WTC11 (cell line): ENCODE measurements around the gene DBN1. TPM values are rescaled to one million over a fixed set of nuclear protein-coding genes. Genes with fewer than 3 reads are reported as not detected.
A peak's percentile ranks its signal among the peaks of the same experiment; 100 is the strongest.

Experiments used
- ATAC-seq: fragments of 200-7000 bp; cut with Tn5 transposase; 2 replicates; pipeline ENCODE4 v1.10.0; 2021; ENCODE audit warnings: mild to moderate bottlenecking, moderate library complexity
- CTCF ChIA-PET: fragments of 300-600 bp; sonication (Branson Sonifier 250); formaldehyde crosslinking; loops from one replicate; lab custom pipeline; 2021; ENCODE audit warnings: antibody characterized with exemption; lab: Charles Lee
- POLR2A ChIA-PET: fragments of 350-600 bp; sonication (Branson Sonifier 250); formaldehyde crosslinking; loops from one replicate; lab custom pipeline; 2021; ENCODE audit warnings: antibody characterized with exemption; lab: Charles Lee
- DNase-seq: peaks from one replicate; pipeline ENCODE4 v3.0.0; 2021; ENCODE audit warnings: low spot score
- H3K27ac Mint-ChIP-seq: 2 replicates; pipeline ENCODE4 v1.8.0; 2021; ENCODE audit warnings: mixed read lengths
- H3K27me3 Mint-ChIP-seq: 2 replicates; pipeline ENCODE4 v1.8.0; 2021; ENCODE audit warnings: low read depth, mild to moderate bottlenecking, moderate library complexity, mixed read lengths
- H3K36me3 Mint-ChIP-seq: 2 replicates; pipeline ENCODE4 v1.8.0; 2021; ENCODE audit warnings: mixed read lengths
- H3K4me1 Mint-ChIP-seq: 2 replicates; pipeline ENCODE4 v1.8.0; 2022; ENCODE audit warnings: mixed read lengths
- H3K4me3 Mint-ChIP-seq: 2 replicates; pipeline ENCODE4 v1.8.0; 2021; ENCODE audit warnings: mild to moderate bottlenecking, moderate library complexity, mixed read lengths
- H3K9me3 Mint-ChIP-seq: 2 replicates; pipeline ENCODE4 v1.8.0; 2021; ENCODE audit warnings: mixed read lengths
- CREB1 ChIP-seq: sonication (generic); formaldehyde crosslinking; IDR thresholded peaks from 2 replicates; pipeline ENCODE4 v1.8.0; 2023; ENCODE audit warnings: mild to moderate bottlenecking, missing genetic modification reagents
- ESRRA ChIP-seq: sonication (generic); formaldehyde crosslinking; IDR thresholded peaks from 2 replicates; pipeline ENCODE4 v1.8.1; 2022; ENCODE audit warnings: mild to moderate bottlenecking, missing genetic modification reagents, borderline replicate concordance
- ETV6 ChIP-seq: sonication (generic); formaldehyde crosslinking; IDR thresholded peaks from 2 replicates; pipeline ENCODE4 v1.8.1; 2022; ENCODE audit warnings: mild to moderate bottlenecking, missing genetic modification reagents
- HMGA2 ChIP-seq: fragments of 250-450 bp; sonication (Bioruptor Pico); IDR thresholded peaks from 2 replicates; pipeline ENCODE4 v1.4.0; 2021; ENCODE audit warnings: mild to moderate bottlenecking, moderate library complexity
- JUN ChIP-seq: sonication (generic); formaldehyde crosslinking; IDR thresholded peaks from 2 replicates; pipeline ENCODE4 v1.8.0; 2023; ENCODE audit warnings: mild to moderate bottlenecking, missing genetic modification reagents
- MYBL2 ChIP-seq: sonication (generic); formaldehyde crosslinking; IDR thresholded peaks from 2 replicates; pipeline ENCODE4 v1.8.1; 2023; ENCODE audit warnings: mild to moderate bottlenecking, moderate library complexity, missing genetic modification reagents
- NFE2L1 ChIP-seq: sonication (generic); formaldehyde crosslinking; IDR thresholded peaks from 2 replicates; pipeline ENCODE4 v1.8.1; 2023; ENCODE audit warnings: missing genetic modification reagents
- NR3C1 ChIP-seq: sonication (generic); formaldehyde crosslinking; conservative IDR thresholded peaks from 2 replicates; pipeline ENCODE4 v1.8.1; 2023; ENCODE audit warnings: low read depth, mild to moderate bottlenecking, missing genetic modification reagents
- RORB ChIP-seq: fragments of 250-450 bp; sonication (Bioruptor Pico); IDR thresholded peaks from 2 replicates; pipeline ENCODE4 v1.9.0; 2021; ENCODE audit warnings: mild to moderate bottlenecking
- TCF7 ChIP-seq: sonication (generic); formaldehyde crosslinking; IDR thresholded peaks from 2 replicates; pipeline ENCODE4 v1.8.0; 2022; ENCODE audit warnings: mild to moderate bottlenecking, low read depth, missing genetic modification reagents, moderate library complexity
- TP53 ChIP-seq: sonication (generic); formaldehyde crosslinking; IDR thresholded peaks from 2 replicates; pipeline ENCODE4 v1.8.1; 2023; ENCODE audit warnings: mild to moderate bottlenecking, missing genetic modification reagents
- USF1 ChIP-seq: sonication (generic); formaldehyde crosslinking; IDR thresholded peaks from 2 replicates; pipeline ENCODE4 v1.8.0; 2022; ENCODE audit warnings: mild to moderate bottlenecking, missing genetic modification reagents
- ZNF121 ChIP-seq: sonication (generic); formaldehyde crosslinking; IDR thresholded peaks from 2 replicates; pipeline ENCODE4 v1.8.0; 2023; ENCODE audit warnings: missing genetic modification reagents
- ZNF263 ChIP-seq: sonication (generic); formaldehyde crosslinking; IDR thresholded peaks from 2 replicates; pipeline ENCODE4 v1.8.1; 2022; ENCODE audit warnings: low read depth, mild to moderate bottlenecking, moderate library complexity, missing genetic modification reagents
- ZNF396 ChIP-seq: fragments of 250-450 bp; sonication (Bioruptor Pico); IDR thresholded peaks from 2 replicates; pipeline ENCODE4 v1.8.0; 2021; ENCODE audit warnings: mild to moderate bottlenecking, moderate library complexity, borderline replicate concordance
- ZNF425 ChIP-seq: fragments of 250-450 bp; sonication (Bioruptor Pico); conservative IDR thresholded peaks from 2 replicates; pipeline ENCODE4 v1.9.0; 2021; ENCODE audit warnings: mild to moderate bottlenecking
- total RNA-seq: library from RNA; stranded (reverse); gene quantifications from 3 replicates; pipeline ENCODE4 v1.2.3, GENCODE V29; 2021
- TF ChIP-seq, protein P1 (sequence below): sonication (generic); formaldehyde crosslinking; IDR thresholded peaks from 2 replicates; pipeline ENCODE4 v1.8.1; 2022; ENCODE audit warnings: low read depth, mild to moderate bottlenecking, moderate library complexity, missing genetic modification reagents, borderline replicate concordance
- TF ChIP-seq, protein P2 (sequence below): sonication (generic); formaldehyde crosslinking; IDR thresholded peaks from 2 replicates; pipeline ENCODE4 v1.8.0; 2022; ENCODE audit warnings: mild to moderate bottlenecking, missing genetic modification reagents
- TF ChIP-seq, protein P3 (sequence below): sonication (generic); formaldehyde crosslinking; IDR thresholded peaks from 2 replicates; pipeline ENCODE4 v1.8.1; 2022; ENCODE audit warnings: missing genetic modification reagents, borderline replicate concordance
- TF ChIP-seq, protein P4 (sequence below): sonication (generic); formaldehyde crosslinking; IDR thresholded peaks from 2 replicates; pipeline ENCODE4 v1.8.0; 2022; ENCODE audit warnings: missing genetic modification reagents
- TF ChIP-seq, protein P5 (sequence below): sonication (generic); formaldehyde crosslinking; IDR thresholded peaks from 2 replicates; pipeline ENCODE4 v1.8.1; 2023; ENCODE audit warnings: mild to moderate bottlenecking, missing genetic modification reagents, moderate library complexity
- TF ChIP-seq, protein P6 (sequence below): fragments of 250-450 bp; sonication (Bioruptor Pico); IDR thresholded peaks from 2 replicates; pipeline ENCODE4 v1.9.0; 2021; ENCODE audit warnings: mild to moderate bottlenecking

DBN1 gene
- total RNA-seq, 1 experiment from 2014 or later, result 288 TPM

GRCh38 chr5:177468685-177469628 lies 4.5 kb downstream of the DBN1 start:
- peaks cover 47% of the 10 kb centered on the region for H3K36me3 Mint-ChIP-seq
- peaks cover 10% of the 10 kb centered on the region for H3K9me3 Mint-ChIP-seq
- H3K27ac Mint-ChIP-seq, result no peak overlapping the region
- no peaks in the 10 kb centered on the region for H3K27me3 Mint-ChIP-seq
- DNase-seq, result peak; percentile 66
- POLR2A ChIA-PET, result interaction anchor here (0.9 to 6.0 kb wide), 6 partner anchors 9 to 27 kb away, joined by 3 to 53 read pairs (median 4); partner anchors contain the start of gene PDLIM7
- H3K4me3 Mint-ChIP-seq, result no peak overlapping the region
- ATAC-seq, result peak; percentile 25
- H3K4me1 Mint-ChIP-seq, result peaks cover 28% of the 10 kb centered on the region
- CTCF ChIA-PET, result interaction anchor here (1.0 to 16.7 kb wide), 8 partner anchors 11 to 98 kb away, joined by 3 to 230 read pairs (median 6); partner anchors contain the start of gene PDLIM7
- TF ChIP-seq TP53 (CRISPR knock-in tag) (no peak), ZNF425 (CRISPR knock-in tag) (no peak), ZNF396 (CRISPR knock-in tag) (no peak), ZNF121 (CRISPR knock-in tag) (no peak), USF1 (CRISPR knock-in tag) (peak; percentile 36; the same call in 1 of the 2 replicates), TCF7 (CRISPR knock-in tag) (no peak), CREB1 (no peak), NR3C1 (CRISPR knock-in tag) (no peak), MYBL2 (no peak), ZNF263 (peak; percentile 54; the same call in 1 of the 2 replicates), ETV6 (CRISPR knock-in tag) (no peak), HMGA2 (CRISPR knock-in tag) (no peak), ESRRA (no peak), JUN (CRISPR knock-in tag) (no peak), RORB (no peak), NFE2L1 (CRISPR knock-in tag) (no peak)
- TF ChIP-seq, protein P1, sequence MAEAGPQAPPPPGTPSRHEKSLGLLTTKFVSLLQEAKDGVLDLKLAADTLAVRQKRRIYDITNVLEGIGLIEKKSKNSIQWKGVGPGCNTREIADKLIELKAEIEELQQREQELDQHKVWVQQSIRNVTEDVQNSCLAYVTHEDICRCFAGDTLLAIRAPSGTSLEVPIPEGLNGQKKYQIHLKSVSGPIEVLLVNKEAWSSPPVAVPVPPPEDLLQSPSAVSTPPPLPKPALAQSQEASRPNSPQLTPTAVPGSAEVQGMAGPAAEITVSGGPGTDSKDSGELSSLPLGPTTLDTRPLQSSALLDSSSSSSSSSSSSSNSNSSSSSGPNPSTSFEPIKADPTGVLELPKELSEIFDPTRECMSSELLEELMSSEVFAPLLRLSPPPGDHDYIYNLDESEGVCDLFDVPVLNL (CRISPR knock-in tag), result no peak
- TF ChIP-seq, protein P2, sequence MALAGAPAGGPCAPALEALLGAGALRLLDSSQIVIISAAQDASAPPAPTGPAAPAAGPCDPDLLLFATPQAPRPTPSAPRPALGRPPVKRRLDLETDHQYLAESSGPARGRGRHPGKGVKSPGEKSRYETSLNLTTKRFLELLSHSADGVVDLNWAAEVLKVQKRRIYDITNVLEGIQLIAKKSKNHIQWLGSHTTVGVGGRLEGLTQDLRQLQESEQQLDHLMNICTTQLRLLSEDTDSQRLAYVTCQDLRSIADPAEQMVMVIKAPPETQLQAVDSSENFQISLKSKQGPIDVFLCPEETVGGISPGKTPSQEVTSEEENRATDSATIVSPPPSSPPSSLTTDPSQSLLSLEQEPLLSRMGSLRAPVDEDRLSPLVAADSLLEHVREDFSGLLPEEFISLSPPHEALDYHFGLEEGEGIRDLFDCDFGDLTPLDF (CRISPR knock-in tag), result no peak
- TF ChIP-seq, protein P3, sequence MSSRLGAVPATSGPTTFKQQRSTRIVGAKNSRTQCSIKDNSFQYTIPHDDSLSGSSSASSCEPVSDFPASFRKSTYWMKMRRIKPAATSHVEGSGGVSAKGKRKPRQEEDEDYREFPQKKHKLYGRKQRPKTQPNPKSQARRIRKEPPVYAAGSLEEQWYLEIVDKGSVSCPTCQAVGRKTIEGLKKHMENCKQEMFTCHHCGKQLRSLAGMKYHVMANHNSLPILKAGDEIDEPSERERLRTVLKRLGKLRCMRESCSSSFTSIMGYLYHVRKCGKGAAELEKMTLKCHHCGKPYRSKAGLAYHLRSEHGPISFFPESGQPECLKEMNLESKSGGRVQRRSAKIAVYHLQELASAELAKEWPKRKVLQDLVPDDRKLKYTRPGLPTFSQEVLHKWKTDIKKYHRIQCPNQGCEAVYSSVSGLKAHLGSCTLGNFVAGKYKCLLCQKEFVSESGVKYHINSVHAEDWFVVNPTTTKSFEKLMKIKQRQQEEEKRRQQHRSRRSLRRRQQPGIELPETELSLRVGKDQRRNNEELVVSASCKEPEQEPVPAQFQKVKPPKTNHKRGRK (CRISPR knock-in tag), result no peak
- TF ChIP-seq, protein P4, sequence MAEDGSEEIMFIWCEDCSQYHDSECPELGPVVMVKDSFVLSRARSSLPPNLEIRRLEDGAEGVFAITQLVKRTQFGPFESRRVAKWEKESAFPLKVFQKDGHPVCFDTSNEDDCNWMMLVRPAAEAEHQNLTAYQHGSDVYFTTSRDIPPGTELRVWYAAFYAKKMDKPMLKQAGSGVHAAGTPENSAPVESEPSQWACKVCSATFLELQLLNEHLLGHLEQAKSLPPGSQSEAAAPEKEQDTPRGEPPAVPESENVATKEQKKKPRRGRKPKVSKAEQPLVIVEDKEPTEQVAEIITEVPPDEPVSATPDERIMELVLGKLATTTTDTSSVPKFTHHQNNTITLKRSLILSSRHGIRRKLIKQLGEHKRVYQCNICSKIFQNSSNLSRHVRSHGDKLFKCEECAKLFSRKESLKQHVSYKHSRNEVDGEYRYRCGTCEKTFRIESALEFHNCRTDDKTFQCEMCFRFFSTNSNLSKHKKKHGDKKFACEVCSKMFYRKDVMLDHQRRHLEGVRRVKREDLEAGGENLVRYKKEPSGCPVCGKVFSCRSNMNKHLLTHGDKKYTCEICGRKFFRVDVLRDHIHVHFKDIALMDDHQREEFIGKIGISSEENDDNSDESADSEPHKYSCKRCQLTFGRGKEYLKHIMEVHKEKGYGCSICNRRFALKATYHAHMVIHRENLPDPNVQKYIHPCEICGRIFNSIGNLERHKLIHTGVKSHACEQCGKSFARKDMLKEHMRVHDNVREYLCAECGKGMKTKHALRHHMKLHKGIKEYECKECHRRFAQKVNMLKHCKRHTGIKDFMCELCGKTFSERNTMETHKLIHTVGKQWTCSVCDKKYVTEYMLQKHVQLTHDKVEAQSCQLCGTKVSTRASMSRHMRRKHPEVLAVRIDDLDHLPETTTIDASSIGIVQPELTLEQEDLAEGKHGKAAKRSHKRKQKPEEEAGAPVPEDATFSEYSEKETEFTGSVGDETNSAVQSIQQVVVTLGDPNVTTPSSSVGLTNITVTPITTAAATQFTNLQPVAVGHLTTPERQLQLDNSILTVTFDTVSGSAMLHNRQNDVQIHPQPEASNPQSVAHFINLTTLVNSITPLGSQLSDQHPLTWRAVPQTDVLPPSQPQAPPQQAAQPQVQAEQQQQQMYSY (CRISPR knock-in tag), result no peak
- TF ChIP-seq, protein P5, sequence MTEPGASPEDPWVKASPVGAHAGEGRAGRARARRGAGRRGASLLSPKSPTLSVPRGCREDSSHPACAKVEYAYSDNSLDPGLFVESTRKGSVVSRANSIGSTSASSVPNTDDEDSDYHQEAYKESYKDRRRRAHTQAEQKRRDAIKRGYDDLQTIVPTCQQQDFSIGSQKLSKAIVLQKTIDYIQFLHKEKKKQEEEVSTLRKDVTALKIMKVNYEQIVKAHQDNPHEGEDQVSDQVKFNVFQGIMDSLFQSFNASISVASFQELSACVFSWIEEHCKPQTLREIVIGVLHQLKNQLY (CRISPR knock-in tag), result no peak
- TF ChIP-seq, protein P6, sequence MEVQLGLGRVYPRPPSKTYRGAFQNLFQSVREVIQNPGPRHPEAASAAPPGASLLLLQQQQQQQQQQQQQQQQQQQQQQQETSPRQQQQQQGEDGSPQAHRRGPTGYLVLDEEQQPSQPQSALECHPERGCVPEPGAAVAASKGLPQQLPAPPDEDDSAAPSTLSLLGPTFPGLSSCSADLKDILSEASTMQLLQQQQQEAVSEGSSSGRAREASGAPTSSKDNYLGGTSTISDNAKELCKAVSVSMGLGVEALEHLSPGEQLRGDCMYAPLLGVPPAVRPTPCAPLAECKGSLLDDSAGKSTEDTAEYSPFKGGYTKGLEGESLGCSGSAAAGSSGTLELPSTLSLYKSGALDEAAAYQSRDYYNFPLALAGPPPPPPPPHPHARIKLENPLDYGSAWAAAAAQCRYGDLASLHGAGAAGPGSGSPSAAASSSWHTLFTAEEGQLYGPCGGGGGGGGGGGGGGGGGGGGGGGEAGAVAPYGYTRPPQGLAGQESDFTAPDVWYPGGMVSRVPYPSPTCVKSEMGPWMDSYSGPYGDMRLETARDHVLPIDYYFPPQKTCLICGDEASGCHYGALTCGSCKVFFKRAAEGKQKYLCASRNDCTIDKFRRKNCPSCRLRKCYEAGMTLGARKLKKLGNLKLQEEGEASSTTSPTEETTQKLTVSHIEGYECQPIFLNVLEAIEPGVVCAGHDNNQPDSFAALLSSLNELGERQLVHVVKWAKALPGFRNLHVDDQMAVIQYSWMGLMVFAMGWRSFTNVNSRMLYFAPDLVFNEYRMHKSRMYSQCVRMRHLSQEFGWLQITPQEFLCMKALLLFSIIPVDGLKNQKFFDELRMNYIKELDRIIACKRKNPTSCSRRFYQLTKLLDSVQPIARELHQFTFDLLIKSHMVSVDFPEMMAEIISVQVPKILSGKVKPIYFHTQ, result 0 out of 2 replicates have a peak, but pooled peaks have one; percentile 53
